ENCODE data around the gene VWF. TPM values are rescaled to one million over a fixed set of nuclear protein-coding genes. Genes with fewer than 3 reads are reported as not detected.

Gene VWF
- total and polyA plus RNA-seq, 7 donors: 0.60 to 98.0 (median 42.2) TPM

DNA sequence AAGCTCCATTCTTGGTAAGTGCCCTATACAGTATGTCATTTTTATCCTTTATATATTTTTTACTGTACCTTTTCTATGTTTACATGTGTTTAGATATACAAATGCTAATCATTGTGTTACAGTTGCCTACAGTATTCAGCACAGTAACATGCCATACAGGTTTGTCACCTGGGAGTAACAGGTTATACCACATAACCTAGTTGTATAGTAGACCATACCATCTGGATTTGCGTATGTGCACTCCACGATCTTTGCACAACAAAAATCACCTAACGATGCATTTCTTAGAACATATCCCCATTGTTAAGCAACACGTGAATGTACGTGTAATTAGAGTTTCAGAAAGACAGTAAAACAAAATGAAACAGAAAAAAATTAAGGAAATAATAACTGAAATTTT is 167.5 kb downstream of the VWF start:
- H3K27ac ChIP-seq: no peak overlapping the region
- H3K4me1 ChIP-seq: no peaks in the 10 kb centered on the region
- DNase-seq: no peak
- 89 to 96% methylated on average over 5 of the region's 5 CpGs for WGBS, 2 donors
- TF ChIP-seq, protein P1, sequence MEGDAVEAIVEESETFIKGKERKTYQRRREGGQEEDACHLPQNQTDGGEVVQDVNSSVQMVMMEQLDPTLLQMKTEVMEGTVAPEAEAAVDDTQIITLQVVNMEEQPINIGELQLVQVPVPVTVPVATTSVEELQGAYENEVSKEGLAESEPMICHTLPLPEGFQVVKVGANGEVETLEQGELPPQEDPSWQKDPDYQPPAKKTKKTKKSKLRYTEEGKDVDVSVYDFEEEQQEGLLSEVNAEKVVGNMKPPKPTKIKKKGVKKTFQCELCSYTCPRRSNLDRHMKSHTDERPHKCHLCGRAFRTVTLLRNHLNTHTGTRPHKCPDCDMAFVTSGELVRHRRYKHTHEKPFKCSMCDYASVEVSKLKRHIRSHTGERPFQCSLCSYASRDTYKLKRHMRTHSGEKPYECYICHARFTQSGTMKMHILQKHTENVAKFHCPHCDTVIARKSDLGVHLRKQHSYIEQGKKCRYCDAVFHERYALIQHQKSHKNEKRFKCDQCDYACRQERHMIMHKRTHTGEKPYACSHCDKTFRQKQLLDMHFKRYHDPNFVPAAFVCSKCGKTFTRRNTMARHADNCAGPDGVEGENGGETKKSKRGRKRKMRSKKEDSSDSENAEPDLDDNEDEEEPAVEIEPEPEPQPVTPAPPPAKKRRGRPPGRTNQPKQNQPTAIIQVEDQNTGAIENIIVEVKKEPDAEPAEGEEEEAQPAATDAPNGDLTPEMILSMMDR (IDR thresholded peaks at IDR 0.05): no peak
- TF ChIP-seq EP300 (IDR thresholded peaks at IDR 0.05) (no peak), POLR2AphosphoS5 (IDR thresholded peaks at IDR 0.05) (no peak), POLR2A (IDR thresholded peaks at IDR 0.05) (no peak)
- H3K36me3 ChIP-seq: no peaks in the 10 kb centered on the region
- intact Hi-C loops (cut with DNase I): no loop called here
- H3K4me3 ChIP-seq: no peak overlapping the region
- H3K9me3 ChIP-seq: no peaks in the 10 kb centered on the region
- no peaks in the 10 kb centered on the region for H3K27me3 ChIP-seq

DNA sequence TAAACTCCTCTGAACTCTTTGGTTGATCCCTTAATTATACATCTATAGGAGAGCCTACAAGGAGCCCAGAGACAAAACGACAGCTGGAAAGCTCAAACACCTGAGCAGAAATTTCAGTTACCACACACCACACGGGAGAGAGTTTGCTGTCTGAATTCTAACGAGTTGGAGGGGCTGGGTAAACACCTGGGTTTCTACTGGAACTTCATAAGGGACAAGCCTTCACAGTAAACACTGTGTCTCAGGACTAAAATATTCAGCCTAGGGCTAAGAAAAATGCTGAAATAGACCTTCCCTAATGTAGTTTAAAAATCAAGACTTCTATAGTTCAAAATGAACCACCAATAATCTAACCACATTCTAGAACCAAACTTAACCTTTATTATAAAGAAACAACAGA is 169.8 kb downstream of the VWF start:
- 16 to 47% methylated on average over 3 of the region's 3 CpGs for WGBS, 2 donors
- Histone ChIP-seq H3K4me3 (no peak overlapping the region), H3K9me3 (no peaks in the 10 kb centered on the region), H3K27ac (no peak overlapping the region), H3K4me1 (no peaks in the 10 kb centered on the region), H3K36me3 (no peaks in the 10 kb centered on the region), H3K27me3 (peaks cover 0 to 5% (median 0%) of the 10 kb centered on the region in 3 donors)
- TF ChIP-seq POLR2A (IDR thresholded peaks at IDR 0.05) (no peak), EP300 (IDR thresholded peaks at IDR 0.05) (no peak), POLR2AphosphoS5 (IDR thresholded peaks at IDR 0.05) (no peak)
- TF ChIP-seq, protein P1 (IDR thresholded peaks at IDR 0.05): no peak
- no peak for DNase-seq
- intact Hi-C loops (cut with DNase I): no loop called here

DNA sequence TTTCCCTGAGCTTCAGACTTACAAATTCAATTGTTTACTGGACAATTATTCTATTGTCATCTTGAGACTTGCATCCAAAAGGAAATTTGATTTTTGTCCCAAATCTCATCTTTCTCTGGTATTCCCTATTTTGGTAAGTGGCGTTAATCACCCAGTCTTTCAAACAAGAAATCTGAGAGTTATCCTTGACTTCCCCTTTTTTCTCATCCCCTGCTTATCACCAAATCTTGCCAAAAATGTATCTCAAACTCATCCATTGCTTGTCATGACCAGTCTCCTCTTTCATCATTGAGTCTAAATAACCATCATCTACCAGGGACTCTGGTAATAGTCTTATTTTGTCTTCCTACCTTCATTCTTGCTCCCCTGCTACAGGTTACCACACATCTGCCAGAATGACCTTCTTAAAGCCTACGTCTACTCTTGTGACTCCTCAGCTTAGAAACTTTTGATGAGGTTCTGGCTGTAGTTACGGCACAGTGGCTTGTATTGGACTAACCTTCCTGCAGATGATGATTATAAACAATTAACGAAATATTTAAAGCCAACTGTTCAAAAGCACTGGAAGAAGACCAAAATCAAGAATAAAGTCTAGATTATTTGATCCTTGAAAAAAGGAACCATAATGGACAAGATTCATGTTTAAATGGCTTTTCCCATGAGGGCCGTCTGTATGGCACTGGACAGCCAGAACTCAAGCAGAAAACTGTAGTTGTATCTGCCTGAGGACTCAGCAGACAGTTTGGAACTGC is 170.5 kb downstream of the VWF start:
- no peaks in the 10 kb centered on the region for H3K36me3 ChIP-seq
- H3K4me1 ChIP-seq: no peaks in the 10 kb centered on the region
- intact Hi-C loops (cut with DNase I): no loop called here
- peaks cover 0 to 12% (median 2%) of the 10 kb centered on the region in 3 donors for H3K27me3 ChIP-seq
- no peaks in the 10 kb centered on the region for H3K9me3 ChIP-seq
- 80 to 81% methylated on average over 5 of the region's 5 CpGs for WGBS, 2 donors
- TF ChIP-seq EP300 (IDR thresholded peaks at IDR 0.05) (no peak), POLR2A (IDR thresholded peaks at IDR 0.05) (no peak), POLR2AphosphoS5 (IDR thresholded peaks at IDR 0.05) (no peak)
- TF ChIP-seq, protein P1 (IDR thresholded peaks at IDR 0.05): no peak
- DNase-seq: no peak
- no peak overlapping the region for H3K27ac ChIP-seq
- H3K4me3 ChIP-seq: no peak overlapping the region

DNA sequence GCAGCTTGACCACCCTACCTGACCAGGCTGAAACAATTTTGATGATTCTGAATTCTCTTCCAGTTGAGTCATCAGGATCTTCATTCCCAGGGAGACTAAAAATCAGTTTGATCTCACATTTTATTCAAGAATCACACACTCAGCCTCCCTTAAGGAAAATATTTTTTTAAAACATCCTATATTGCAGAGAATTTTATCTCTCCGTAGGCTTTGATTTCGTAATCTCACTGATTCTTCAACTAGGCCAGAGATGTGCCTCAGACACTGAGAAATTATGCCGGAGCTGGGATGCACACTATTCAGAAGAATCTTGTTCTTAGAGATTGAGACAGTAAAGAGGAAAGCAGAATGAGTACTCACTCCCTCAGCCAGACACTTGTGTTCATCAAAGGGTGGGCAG is 172.4 kb downstream of the VWF start:
- Histone ChIP-seq H3K9me3 (no peaks in the 10 kb centered on the region), H3K4me3 (no peak overlapping the region), H3K4me1 (no peaks in the 10 kb centered on the region), H3K36me3 (no peaks in the 10 kb centered on the region), H3K27ac (no peak overlapping the region), H3K27me3 (peaks cover 0 to 28% (median 13%) of the 10 kb centered on the region in 3 donors)
- intact Hi-C loops (cut with DNase I): no loop called here
- no peak for DNase-seq
- TF ChIP-seq, protein P1 (IDR thresholded peaks at IDR 0.05): no peak
- no peak for TF ChIP-seq POLR2AphosphoS5 (IDR thresholded peaks at IDR 0.05)
- 91% methylated on average over 3 of the region's 3 CpGs for WGBS, 2 donors

DNA sequence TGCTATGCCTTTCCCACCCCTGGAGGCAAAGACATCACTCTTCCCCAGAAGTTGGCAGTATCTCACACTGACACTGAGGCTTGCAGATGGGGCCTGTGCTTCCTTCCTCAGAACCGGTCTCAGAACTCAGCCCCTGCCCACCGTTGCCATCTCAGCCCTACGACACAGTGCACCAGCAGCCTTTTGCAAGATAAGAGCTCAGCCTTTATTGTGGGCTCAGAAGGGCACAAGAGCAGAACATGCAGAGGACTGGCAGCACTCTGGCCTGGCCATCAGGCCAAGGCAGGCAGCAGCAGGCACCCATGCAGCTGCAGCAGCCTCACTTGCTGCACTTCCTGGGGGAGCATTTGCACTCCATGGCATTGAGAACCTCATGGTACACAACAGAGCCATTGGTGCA is 175.8 kb downstream of the VWF start:
- Histone ChIP-seq H3K4me3 (no peak overlapping the region), H3K4me1 (peaks cover 0 to 16% (median 13%) of the 10 kb centered on the region in 4 donors), H3K27ac (no peak overlapping the region), H3K27me3 (peaks cover 7 to 53% (median 32%) of the 10 kb centered on the region in 3 donors), H3K36me3 (no peaks in the 10 kb centered on the region), H3K9me3 (no peaks in the 10 kb centered on the region)
- WGBS, 2 donors: 55 to 69% methylated on average over 3 of the region's 3 CpGs
- TF ChIP-seq, protein P1 (IDR thresholded peaks at IDR 0.05): no peak
- TF ChIP-seq POLR2A (IDR thresholded peaks at IDR 0.05): no peak
- no peak for DNase-seq
- intact Hi-C loops (cut with DNase I): no loop called here

Data from sigmoid colon (tissue), 7 donors.